Fibroblast of villous mesenchyme (primary cell): ENCODE results near the gene KAZALD1. TPM values are rescaled to one million over a fixed set of nuclear protein-coding genes. Genes with fewer than 3 reads are reported as not detected.

Experiments used
- DNase-seq: peaks from one replicate; pipeline ENCODE4 v3.0.0-alpha.2; 2010; ENCODE audit warnings: low read depth
- H3K4me3 ChIP-seq: 2 replicates; pipeline ENCODE4 v1.5.1; 2011; ENCODE audit warnings: low read depth, mild to moderate bottlenecking, low read length
- CTCF ChIP-seq: IDR thresholded peaks from 2 replicates; pipeline ENCODE4 v1.5.1; 2012; ENCODE audit warnings: low read depth, mild to moderate bottlenecking, low read length; ENCODE audit not compliant: insufficient read depth
- total RNA-seq: library from RNA; depleted of rRNA; stranded (reverse); fragments of >200 nt; gene quantifications from 2 replicates; pipeline ENCODE4 v1.2.3, GENCODE V29; 2012

The KAZALD1 gene
- total RNA-seq, 1 donor, result 9.1 TPM

GRCh38 chr10:101094121-101094879, 32.5 kb downstream of the KAZALD1 start:
- no peak for TF ChIP-seq CTCF
- DNase-seq, result no peak
- H3K4me3 ChIP-seq, result no peak overlapping the region

GRCh38 chr10:101095004-101095403, 33.2 kb downstream of the KAZALD1 start:
- no peak for TF ChIP-seq CTCF
- DNase-seq, result no peak
- no peak overlapping the region for H3K4me3 ChIP-seq

- TF ChIP-seq CTCF, result peak; percentile 87
- H3K4me3 ChIP-seq, result no peak overlapping the region
- peak; percentile 38 for DNase-seq
These were observed 33.9 kb downstream of the KAZALD1 start for GRCh38 chr10:101095550-101096213.

- DNase-seq, result no peak
- H3K4me3 ChIP-seq, result no peak overlapping the region
- TF ChIP-seq CTCF, result no peak
These were observed 34.6 kb downstream of the KAZALD1 start for GRCh38 chr10:101096378-101096777.

GRCh38 chr10:101097881-101098280, 36.1 kb downstream of the KAZALD1 start:
- H3K4me3 ChIP-seq, result no peak overlapping the region
- no peak for TF ChIP-seq CTCF
- no peak for DNase-seq

- TF ChIP-seq CTCF, result no peak
- no peak for DNase-seq
- no peak overlapping the region for H3K4me3 ChIP-seq
These were observed 38.1 kb downstream of the KAZALD1 start for GRCh38 chr10:101099901-101100300.
